ENCODE results near the gene AP1G1.

The AP1G1 gene

DNA sequence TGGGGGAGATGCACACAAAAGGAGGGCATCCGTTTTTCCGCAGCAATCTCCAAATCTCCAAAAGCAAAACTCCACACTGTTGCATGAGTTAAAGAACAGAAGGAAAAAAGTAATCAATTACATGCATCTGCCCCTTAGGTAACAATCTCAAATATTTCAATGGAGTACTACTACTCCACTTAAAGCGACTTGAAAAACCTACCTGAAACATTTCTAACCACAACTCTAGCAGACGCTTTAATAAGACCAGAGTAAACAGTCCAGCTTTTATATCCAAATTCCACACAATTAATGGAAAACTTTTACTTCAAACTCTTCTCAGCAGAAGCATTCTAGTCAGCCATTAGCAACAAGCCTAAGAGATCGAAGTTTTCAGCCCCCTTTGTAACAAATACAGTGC is 29.9 kb downstream of the AP1G1 start:
- Histone ChIP-seq H3K4me3 (ENCODE audit: low read depth, low read length) (no peak overlapping the region), H3K27ac (ENCODE audit: extremely low read depth, low read depth, low read length) (no peak overlapping the region), H3K36me3 (ENCODE audit: control insufficient read depth in 2 of 2, insufficient read depth in 1 of 2, low read length in 2 of 2) (peaks cover 4 to 37% of the 10 kb centered on the region in 2 experiments; a peak in 2 of 3 replicates), H3K9me3 (ENCODE audit: control insufficient read depth, insufficient read depth, low read depth, low read length) (no peaks in the 10 kb centered on the region), H3K4me1 (ENCODE audit: control insufficient read depth, insufficient read depth, low read length) (no peaks in the 10 kb centered on the region)
- POLR2A ChIA-PET = no interaction called here
- CTCF ChIA-PET = no interaction called here
- TF ChIP-seq ZNF335 (tag by site-specific recombination; conservative IDR thresholded peaks at IDR 0.05) (no peak), ZNF837 (tag by site-specific recombination; IDR thresholded peaks at IDR 0.05) (no peak), ZNF140 (tag by site-specific recombination; IDR thresholded peaks at IDR 0.05) (no peak), ZNF16 (tag by site-specific recombination; IDR thresholded peaks at IDR 0.05; ENCODE audit: low read depth) (no peak), OVOL3 (tag by site-specific recombination; IDR thresholded peaks at IDR 0.05) (no peak), ZBTB8A (tag by site-specific recombination; IDR thresholded peaks at IDR 0.05) (no peak), ZNF350 (tag by site-specific recombination; IDR thresholded peaks at IDR 0.05) (no peak), ZNF629 (tag by site-specific recombination; IDR thresholded peaks at IDR 0.05) (no peak), ZNF658 (tag by site-specific recombination; IDR thresholded peaks at IDR 0.05) (no peak), GFI1B (tag by site-specific recombination; IDR thresholded peaks at IDR 0.05) (no peak), KLF10 (tag by site-specific recombination; IDR thresholded peaks at IDR 0.05) (no peak), ZNF791 (tag by site-specific recombination; IDR thresholded peaks at IDR 0.05) (no peak)
- TF ChIP-seq, protein P1, sequence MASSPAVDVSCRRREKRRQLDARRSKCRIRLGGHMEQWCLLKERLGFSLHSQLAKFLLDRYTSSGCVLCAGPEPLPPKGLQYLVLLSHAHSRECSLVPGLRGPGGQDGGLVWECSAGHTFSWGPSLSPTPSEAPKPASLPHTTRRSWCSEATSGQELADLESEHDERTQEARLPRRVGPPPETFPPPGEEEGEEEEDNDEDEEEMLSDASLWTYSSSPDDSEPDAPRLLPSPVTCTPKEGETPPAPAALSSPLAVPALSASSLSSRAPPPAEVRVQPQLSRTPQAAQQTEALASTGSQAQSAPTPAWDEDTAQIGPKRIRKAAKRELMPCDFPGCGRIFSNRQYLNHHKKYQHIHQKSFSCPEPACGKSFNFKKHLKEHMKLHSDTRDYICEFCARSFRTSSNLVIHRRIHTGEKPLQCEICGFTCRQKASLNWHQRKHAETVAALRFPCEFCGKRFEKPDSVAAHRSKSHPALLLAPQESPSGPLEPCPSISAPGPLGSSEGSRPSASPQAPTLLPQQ (tag by site-specific recombination; IDR thresholded peaks at IDR 0.05) = no peak

DNA sequence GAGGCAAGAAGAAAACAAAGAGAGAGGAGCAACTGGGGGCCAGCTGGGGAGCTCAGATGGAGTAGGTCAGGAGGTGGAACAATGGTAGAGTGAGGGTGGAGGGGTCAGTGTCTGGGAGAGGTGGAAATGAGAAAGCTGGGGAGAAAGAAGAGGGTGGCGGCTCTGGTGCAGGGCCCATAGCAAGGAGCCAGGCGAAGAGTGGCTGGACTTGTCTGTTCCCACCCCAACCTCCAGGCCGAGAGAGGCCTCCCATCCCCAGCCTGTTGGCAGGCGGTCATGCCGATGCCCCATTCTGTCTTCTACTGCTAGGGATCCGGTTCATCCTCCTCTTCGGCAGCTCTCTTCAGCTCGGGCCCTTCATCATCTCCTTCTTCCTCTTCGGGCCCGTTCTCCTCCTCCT is 31.3 kb downstream of the AP1G1 start:
- Histone ChIP-seq H3K4me1 (ENCODE audit: control insufficient read depth, insufficient read depth, low read length) (no peaks in the 10 kb centered on the region), H3K27ac (ENCODE audit: extremely low read depth, low read depth, low read length) (no peak overlapping the region), H3K4me3 (ENCODE audit: low read depth, low read length) (no peak overlapping the region), H3K36me3 (ENCODE audit: control insufficient read depth in 2 of 2, insufficient read depth in 1 of 2, low read length in 2 of 2) (peaks cover 4 to 50% of the 10 kb centered on the region in 2 experiments; a peak in 2 of 3 replicates), H3K9me3 (ENCODE audit: control insufficient read depth, insufficient read depth, low read depth, low read length) (no peaks in the 10 kb centered on the region)
- ChIA-PET POLR2A (interaction anchor here (0.6 kb wide), 1 partner anchor 24 kb away, joined by 3 read pairs; no protein-coding TSS in a partner anchor), CTCF (no interaction called here)
- TF ChIP-seq FEZF1 (tag by site-specific recombination; IDR thresholded peaks at IDR 0.05) (no peak), ZNF324 (tag by site-specific recombination; IDR thresholded peaks at IDR 0.05) (no peak), ZSCAN16 (tag by site-specific recombination; IDR thresholded peaks at IDR 0.05) (no peak), ZNF132 (tag by site-specific recombination; IDR thresholded peaks at IDR 0.05; ENCODE audit: borderline replicate concordance) (no peak), WT1 (tag by site-specific recombination; IDR thresholded peaks at IDR 0.05) (no peak), RBAK (tag by site-specific recombination; IDR thresholded peaks at IDR 0.05) (no peak), ZNF776 (tag by site-specific recombination; IDR thresholded peaks at IDR 0.05; ENCODE audit: borderline replicate concordance) (no peak), ZSCAN30 (tag by site-specific recombination; IDR thresholded peaks at IDR 0.05) (no peak), ZNF138 (tag by site-specific recombination; IDR thresholded peaks at IDR 0.05; ENCODE audit: borderline replicate concordance) (no peak)
- TF ChIP-seq, protein P2, sequence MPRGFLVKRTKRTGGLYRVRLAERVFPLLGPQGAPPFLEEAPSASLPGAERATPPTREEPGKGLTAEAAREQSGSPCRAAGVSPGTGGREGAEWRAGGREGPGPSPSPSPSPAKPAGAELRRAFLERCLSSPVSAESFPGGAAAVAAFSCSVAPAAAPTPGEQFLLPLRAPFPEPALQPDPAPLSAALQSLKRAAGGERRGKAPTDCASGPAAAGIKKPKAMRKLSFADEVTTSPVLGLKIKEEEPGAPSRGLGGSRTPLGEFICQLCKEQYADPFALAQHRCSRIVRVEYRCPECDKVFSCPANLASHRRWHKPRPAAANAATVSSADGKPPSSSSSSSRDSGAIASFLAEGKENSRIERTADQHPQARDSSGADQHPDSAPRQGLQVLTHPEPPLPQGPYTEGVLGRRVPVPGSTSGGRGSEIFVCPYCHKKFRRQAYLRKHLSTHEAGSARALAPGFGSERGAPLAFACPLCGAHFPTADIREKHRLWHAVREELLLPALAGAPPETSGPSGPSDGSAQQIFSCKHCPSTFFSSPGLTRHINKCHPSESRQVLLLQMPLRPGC (tag by site-specific recombination; IDR thresholded peaks at IDR 0.05) = no peak

Data from HEK293 (cell line).